Common myeloid progenitor, CD34-positive (primary cell): ENCODE data around the gene TBX21.

Experiments used
- CTCF ChIA-PET: fragments of 350-600 bp; sonication (Branson Sonifier 250); formaldehyde crosslinking; loops from one replicate; lab custom pipeline; 2021; ENCODE audit warnings: antibody characterized with exemption; lab: Charles Lee
- POLR2A ChIA-PET: fragments of 350-600 bp; sonication (Branson Sonifier 250); formaldehyde crosslinking; loops from one replicate; lab custom pipeline; 2021; ENCODE audit warnings: antibody characterized with exemption; lab: Charles Lee
- DNase-seq, 3 donors: peaks; one replicate each; pipeline versions ENCODE4 v3.0.0 to v3.0.0-alpha.2; 2013
- H3K27ac ChIP-seq, 2 experiments: 1 replicate in 1 of 2; 2 replicates in 1 of 2; pipeline ENCODE4 v1.7.0; 2013; ENCODE audit warnings: inconsistent platforms in 2 of 2, low read length in 2 of 2, mild to moderate bottlenecking in 2 of 2, low read depth in 1 of 2, moderate library complexity in 1 of 2; ENCODE audit not compliant: severe bottlenecking in 2 of 2, insufficient read depth in 1 of 2, poor library complexity in 1 of 2
- H3K27me3 ChIP-seq, 5 experiments: replicated peaks in 2 of 5; 1 replicate in 3 of 5; 2 replicates in 2 of 5; pipeline versions ENCODE4 v1.6.1 to v1.7.0; 2013; ENCODE audit warnings: low read length in 4 of 5, mild to moderate bottlenecking in 2 of 5, moderate library complexity in 2 of 5, inconsistent platforms in 1 of 5; ENCODE audit not compliant: insufficient read depth in 5 of 5, control insufficient read depth in 4 of 5
- H3K36me3 ChIP-seq, 4 experiments: 1 replicate in 2 of 4; 2 replicates in 2 of 4; pipeline versions ENCODE4 v1.6.1 to v1.7.0; 2013; ENCODE audit warnings: low read length in 3 of 4, control low read depth in 1 of 4, mild to moderate bottlenecking in 1 of 4; ENCODE audit not compliant: control insufficient read depth in 4 of 4, insufficient read depth in 4 of 4
- H3K4me1 ChIP-seq, 4 experiments: 1 replicate in 3 of 4; 2 replicates in 1 of 4; pipeline versions ENCODE4 v1.6.1 to v1.7.1; 2013; ENCODE audit warnings: low read length in 3 of 4, mild to moderate bottlenecking in 3 of 4, control low read depth in 1 of 4, inconsistent platforms in 1 of 4, moderate library complexity in 1 of 4; ENCODE audit not compliant: control insufficient read depth in 4 of 4, insufficient read depth in 4 of 4; ENCODE audit errors: control extremely low read depth in 1 of 4
- H3K4me3 ChIP-seq, 7 experiments: 1 replicate in 4 of 7; 2 replicates in 3 of 7; pipeline versions ENCODE4 v1.5.1 to v1.7.0; 2013; ENCODE audit warnings: mild to moderate bottlenecking in 7 of 7, low read length in 6 of 7, moderate library complexity in 6 of 7, inconsistent platforms in 2 of 7, low read depth in 2 of 7, control low read depth in 1 of 7; ENCODE audit not compliant: insufficient read depth in 4 of 7, control insufficient read depth in 1 of 7; ENCODE audit errors: extremely low read depth in 1 of 7
- H3K9me3 ChIP-seq, 5 experiments: 1 replicate in 4 of 5; 2 replicates in 1 of 5; pipeline versions ENCODE4 v1.6.1 to v1.7.1; 2013; ENCODE audit warnings: low read length in 4 of 5, mild to moderate bottlenecking in 2 of 5, inconsistent platforms in 1 of 5, low read depth in 1 of 5, moderate library complexity in 1 of 5; ENCODE audit not compliant: control insufficient read depth in 4 of 5, insufficient read depth in 2 of 5; ENCODE audit errors: control extremely low read depth in 1 of 5
- WGBS: methylation state at CpG from one replicate; pipeline ENCODE4 v1.1.5; 2013; ENCODE audit not compliant: insufficient coverage; 5-methylcytosine and 5-hydroxymethylcytosine counted together

Gene TBX21

DNA sequence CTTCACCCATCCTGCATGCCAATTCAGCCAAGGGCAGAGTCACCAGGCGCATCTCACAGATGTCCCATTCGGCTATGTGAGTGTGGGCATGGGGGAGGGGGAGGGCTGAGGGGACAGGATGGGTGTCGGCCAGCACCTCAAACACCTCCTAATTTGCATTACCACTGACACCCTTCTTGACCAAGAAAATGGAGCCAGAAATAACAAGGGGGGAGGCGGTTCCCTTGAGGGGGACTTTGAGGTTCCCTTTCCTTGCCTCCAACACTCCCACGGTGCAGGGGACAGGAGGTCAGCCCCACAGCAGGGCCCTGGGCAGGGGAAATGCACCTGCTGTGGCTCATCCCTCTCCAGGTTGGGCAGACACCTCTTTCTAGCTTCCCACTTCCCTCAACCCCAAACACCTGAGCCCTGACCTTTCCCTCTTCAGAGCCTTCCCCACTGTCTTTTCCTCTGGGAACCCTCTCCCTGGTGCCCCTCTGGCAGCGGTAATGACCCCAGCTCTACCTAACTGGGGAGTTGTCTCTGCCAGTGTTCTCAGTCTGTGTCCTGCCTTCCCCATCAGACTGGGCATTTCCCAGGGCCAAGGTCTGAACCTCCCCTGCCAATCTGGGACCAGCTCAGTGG, 18.2 kb upstream of the TBX21 start:
- peaks cover 10 to 53% (median 43%) of the 10 kb centered on the region in 4 experiments for H3K4me1 ChIP-seq

DNA sequence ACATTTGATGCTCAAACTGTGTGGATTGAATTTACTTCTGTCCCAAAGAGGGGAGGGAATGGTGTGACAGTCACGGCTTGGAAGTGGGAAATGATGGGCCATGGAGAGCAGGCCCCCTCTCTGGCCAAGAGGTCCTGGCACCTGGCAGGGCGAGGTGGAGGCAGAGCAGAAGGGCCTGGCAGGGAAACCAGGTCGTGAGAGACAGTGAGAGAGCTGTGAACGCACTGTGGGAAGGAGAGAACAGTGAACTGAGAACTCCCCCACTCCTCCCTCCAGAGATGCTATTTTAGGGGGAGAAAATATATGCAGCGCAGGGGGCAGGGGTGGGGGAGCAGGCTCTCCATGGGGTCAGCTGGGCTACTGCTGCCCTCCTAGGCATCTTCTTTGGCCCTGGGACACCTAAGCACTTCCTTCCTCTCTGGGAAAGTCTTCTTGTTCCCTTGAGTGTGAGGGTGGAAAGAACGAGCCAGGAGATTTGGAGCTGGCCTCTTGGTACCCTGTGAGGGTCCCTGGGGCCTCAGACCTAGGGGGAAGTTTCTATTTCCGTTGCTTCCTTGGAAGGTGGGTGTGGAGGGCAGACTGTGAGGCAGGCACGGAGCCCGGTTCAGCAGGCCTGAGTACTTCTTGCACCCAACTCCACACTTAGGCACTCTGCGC, 17.2 kb upstream of the TBX21 start:
- Histone ChIP-seq H3K4me3 (no peak overlapping the region), H3K4me1 (peaks cover 10 to 62% (median 52%) of the 10 kb centered on the region in 4 experiments), H3K27ac (no peak overlapping the region), H3K36me3 (peaks cover 0 to 5% (median under 1%) of the 10 kb centered on the region in 4 experiments), H3K27me3 (peaks cover 0 to 6% (median 0%) of the 10 kb centered on the region in 5 experiments), H3K9me3 (no peaks in the 10 kb centered on the region)
- DNase-seq, result no peak
- 70% methylated on average over 6 of the region's 10 CpGs for WGBS
- POLR2A ChIA-PET, result no interaction called here
- CTCF ChIA-PET, result interaction anchor here (0.7 to 11.4 kb wide), 7 partner anchors 10 to 51 kb away, joined by 3 to 118 read pairs (median 11); partner anchors contain the start of gene TBX21

More for the DNA sequence above, 18.2 kb upstream of the TBX21 start:
- H3K27ac ChIP-seq, result no peak overlapping the region
- no peak overlapping the region for H3K4me3 ChIP-seq
- ChIA-PET CTCF (interaction anchor here (0.7 to 11.4 kb wide), 5 partner anchors 9 to 50 kb away, joined by 3 to 118 read pairs (median 7); no protein-coding TSS in a partner anchor), POLR2A (no interaction called here)
- DNase-seq, result no peak
- H3K36me3 ChIP-seq, result peaks cover 0 to 10% (median 2%) of the 10 kb centered on the region in 4 experiments
- 80% methylated on average over 2 of the region's 6 CpGs for WGBS
- no peaks in the 10 kb centered on the region for H3K9me3 ChIP-seq
- peaks cover 0 to 6% (median 0%) of the 10 kb centered on the region in 5 experiments for H3K27me3 ChIP-seq

DNA sequence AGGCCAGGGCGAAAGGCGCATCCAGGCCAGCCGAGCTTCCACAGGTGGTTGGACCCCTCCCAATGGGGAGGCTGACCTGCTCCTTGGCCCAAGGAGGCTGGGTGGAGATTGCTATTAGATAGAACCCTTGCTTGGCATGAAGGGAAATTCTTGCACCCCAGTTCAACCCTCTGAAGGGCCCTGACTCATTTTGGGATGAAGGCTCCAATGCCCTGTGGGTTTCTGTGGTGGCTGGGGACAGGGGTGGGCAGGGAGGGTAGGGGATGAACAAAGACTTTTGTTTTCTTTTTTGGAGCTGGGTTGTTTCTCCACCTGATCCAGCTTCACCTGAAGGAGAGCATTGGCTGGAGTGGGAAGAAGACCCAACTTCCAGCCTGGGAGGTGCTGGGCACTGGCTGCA, 16.7 kb upstream of the TBX21 start:
- WGBS, result 90% methylated on average over 3 of the region's 3 CpGs

DNA sequence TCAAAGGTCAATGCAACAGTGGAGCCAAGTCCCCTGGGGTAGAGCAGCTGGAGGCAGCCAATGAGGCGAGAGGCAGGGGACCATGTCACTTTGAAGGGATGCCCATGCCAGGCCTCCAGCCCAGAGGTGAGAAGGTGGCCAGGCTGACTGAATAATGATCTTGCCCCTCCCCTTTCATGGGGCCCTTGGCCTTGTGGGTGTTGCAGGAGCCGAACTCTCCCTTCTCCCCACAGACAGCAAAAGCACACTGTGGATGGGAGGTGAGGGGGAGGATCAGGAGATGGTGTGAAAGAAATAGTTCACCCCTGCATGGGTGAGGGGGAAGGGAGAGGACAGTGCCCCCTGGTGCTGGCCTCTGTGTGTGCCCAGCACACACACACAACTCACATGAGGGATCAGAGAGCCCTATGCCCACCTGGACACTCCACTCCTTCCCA, 15.8 kb upstream of the TBX21 start:
- POLR2A ChIA-PET, result no interaction called here
- peaks cover 10 to 71% (median 62%) of the 10 kb centered on the region in 4 experiments for H3K4me1 ChIP-seq
- CTCF ChIA-PET, result interaction anchor here (2.8 to 11.4 kb wide), 4 partner anchors 10 to 19 kb away, joined by 11 to 118 read pairs (median 22); partner anchors contain the start of gene TBX21
- DNase-seq, result peak in 1 of 3 donors; percentile 41
- no peaks in the 10 kb centered on the region for H3K9me3 ChIP-seq
- no peak overlapping the region for H3K4me3 ChIP-seq
- peaks cover 0 to 13% (median 0%) of the 10 kb centered on the region in 5 experiments for H3K27me3 ChIP-seq
- no peak overlapping the region for H3K27ac ChIP-seq
- no peaks in the 10 kb centered on the region for H3K36me3 ChIP-seq
- WGBS, result no CpG with 5 or more reads among the region's 2 CpGs

More for the DNA sequence above, 16.7 kb upstream of the TBX21 start:
- DNase-seq, result no peak
- H3K36me3 ChIP-seq, result no peaks in the 10 kb centered on the region
- H3K27ac ChIP-seq, result no peak overlapping the region
- H3K27me3 ChIP-seq, result peaks cover 0 to 6% (median 0%) of the 10 kb centered on the region in 5 experiments
- CTCF ChIA-PET, result interaction anchor here (0.7 to 11.4 kb wide), 6 partner anchors 10 to 21 kb away, joined by 3 to 118 read pairs (median 15); partner anchors contain the start of gene TBX21
- POLR2A ChIA-PET, result no interaction called here
- no peak overlapping the region for H3K4me3 ChIP-seq
- H3K9me3 ChIP-seq, result no peaks in the 10 kb centered on the region
- H3K4me1 ChIP-seq, result peaks cover 10 to 68% (median 57%) of the 10 kb centered on the region in 4 experiments

DNA sequence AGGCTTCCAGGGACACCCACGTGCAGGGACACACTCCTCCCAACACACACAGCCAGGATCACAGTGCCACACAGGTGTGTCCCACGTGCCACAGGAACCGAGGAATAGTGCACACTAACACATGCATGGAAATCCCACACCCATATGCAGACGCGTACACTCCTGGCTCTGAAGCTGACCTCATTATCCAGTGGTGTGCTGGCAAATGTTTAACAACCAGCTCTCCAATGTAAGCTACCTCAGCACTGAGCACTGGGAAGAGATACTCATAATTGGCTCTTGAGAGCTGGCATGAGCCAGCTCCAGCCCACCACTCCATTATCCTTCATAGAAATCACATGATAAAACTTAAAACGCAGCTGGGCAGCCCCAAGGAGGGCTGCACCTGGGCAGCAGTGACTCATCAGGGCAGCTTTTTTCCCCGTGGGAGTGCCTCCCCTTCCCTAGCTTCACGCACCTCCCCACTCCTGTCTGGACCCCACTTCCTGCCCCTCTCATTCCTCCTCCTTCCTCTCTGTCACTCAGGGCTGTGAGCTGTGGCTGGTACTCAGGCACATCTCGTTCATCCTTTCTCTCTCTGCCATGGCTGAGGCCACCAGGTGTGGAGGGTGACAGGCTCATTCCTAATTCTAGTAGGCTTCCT, 14.9 kb upstream of the TBX21 start:
- H3K4me3 ChIP-seq, result peak overlapping the region in 1 of 7 experiments; percentile 2
- H3K27me3 ChIP-seq, result peaks cover 0 to 9% (median 0%) of the 10 kb centered on the region in 5 experiments

DNA sequence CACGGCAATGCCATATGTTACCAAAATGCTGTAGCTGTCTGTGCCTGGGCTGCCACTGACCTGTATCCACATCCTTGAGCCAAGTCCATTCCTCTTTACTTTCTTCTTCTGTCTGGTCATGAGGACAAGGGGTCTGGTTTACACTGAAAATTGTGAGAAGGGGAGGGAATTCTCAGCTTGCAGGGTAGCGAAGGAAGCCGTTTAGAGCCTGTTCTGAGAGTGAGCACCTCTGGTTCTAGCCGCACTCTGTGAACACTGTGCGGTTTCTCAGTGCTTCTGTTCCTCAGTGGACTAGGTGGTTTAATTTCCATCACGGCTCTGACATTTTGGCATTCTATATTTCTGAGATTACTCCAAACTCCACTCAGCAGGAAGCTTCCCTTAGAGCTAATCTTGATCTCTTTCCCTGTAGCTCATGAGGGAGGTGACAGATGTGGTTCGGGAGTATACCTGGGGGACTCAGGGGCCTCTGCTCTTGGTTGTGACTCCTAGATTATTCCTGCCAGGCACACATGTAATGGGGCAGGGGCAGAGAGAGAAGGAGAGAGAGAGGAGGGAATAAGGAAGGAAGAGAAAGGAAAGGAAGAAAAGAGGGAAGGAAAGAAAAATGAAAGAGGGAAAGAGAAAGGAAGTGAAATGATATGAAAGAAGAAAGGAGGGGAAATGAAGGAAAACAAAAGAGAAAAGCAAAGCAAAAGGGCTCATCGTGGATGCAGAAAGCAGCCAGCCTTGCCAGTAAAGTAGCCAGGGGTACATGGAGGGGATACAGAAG, 14.2 kb upstream of the TBX21 start:
- ChIA-PET CTCF (interaction anchor here (0.6 to 11.4 kb wide), 14 partner anchors 9 to 393 kb away, joined by 3 to 118 read pairs (median 4); partner anchors contain the start of gene TBX21), POLR2A (interaction anchor here (0.6 to 1.4 kb wide), 5 partner anchors 11 to 1103 kb away, joined by 3 to 5 read pairs (median 4); partner anchors contain the start of gene TBX21)
- Histone ChIP-seq H3K36me3 (no peaks in the 10 kb centered on the region), H3K9me3 (no peaks in the 10 kb centered on the region), H3K27me3 (peaks cover 0 to 10% (median 0%) of the 10 kb centered on the region in 5 experiments), H3K27ac (no peak overlapping the region), H3K4me3 (peak overlapping the region in 3 of 7 experiments; percentile 6 to 54 (median 22)), H3K4me1 (peaks cover 10 to 69% (median 61%) of the 10 kb centered on the region in 4 experiments)
- DNase-seq, result no peak
- 30% methylated on average over 6 of the region's 8 CpGs for WGBS

More for the DNA sequence above, 14.9 kb upstream of the TBX21 start:
- peaks cover 10 to 69% (median 61%) of the 10 kb centered on the region in 4 experiments for H3K4me1 ChIP-seq
- no peaks in the 10 kb centered on the region for H3K9me3 ChIP-seq
- ChIA-PET CTCF (interaction anchor here (0.6 to 11.4 kb wide), 14 partner anchors 8 to 393 kb away, joined by 3 to 118 read pairs (median 4); partner anchors contain the start of gene TBX21), POLR2A (interaction anchor here (0.6 to 1.4 kb wide), 3 partner anchors 14 to 1104 kb away, joined by 3 to 5 read pairs (median 4); partner anchors contain the start of gene TBX21)
- DNase-seq, result peak in 1 of 3 donors; percentile 52
- 57% methylated on average over 6 of the region's 9 CpGs for WGBS
- no peaks in the 10 kb centered on the region for H3K36me3 ChIP-seq
- no peak overlapping the region for H3K27ac ChIP-seq
